Right ventricle myocardium superior (tissue), 1 donor: ENCODE data around the gene POMC. TPM values are rescaled to one million over a fixed set of nuclear protein-coding genes. Genes with fewer than 3 reads are reported as not detected.
"Not testable (repeated sequence)": the region's sequence is repeated elsewhere in the genome, so short reads cannot be mapped to it uniquely, and the experiment has no call there.

Experiments
- ATAC-seq: fragments of 200-7000 bp; cut with Tn5 transposase; one replicate; pipeline ENCODE4 v1.9.1; 2020; ENCODE audit warnings: mild to moderate bottlenecking; ENCODE audit not compliant: poor library complexity
- DNase-seq: peaks from one replicate; pipeline ENCODE4 v3.0.0-alpha.2; 2020
- intact Hi-C: fragments of 100-400 bp; cut with DNase I; formaldehyde crosslinking; loops from one replicate; pipeline ENCODE4 v1.11.2; 2022
- total RNA-seq: library from RNA; stranded (reverse); fragmentation: NEBNext Ultra II Directional; extraction: Animal tissue kit (Norgen Biotek cat#: 25700); gene quantifications from one replicate; pipeline ENCODE4 v1.2.1, GENCODE V29; 2021
- donor health status: DM: no; HTN: yes; CAD: no; lungs with severe emphysema.

Gene POMC
- total RNA-seq, 1 donor from 2014 or later, result 9.2 TPM

GRCh38 chr2:25184254-25184653, 15.9 kb upstream of the POMC start:
- ATAC-seq (no peak), DNase-seq (no peak)
- intact Hi-C loops, result no loop called here

GRCh38 chr2:25178976-25179375, 10.6 kb upstream of the POMC start:
- ATAC-seq (no peak), DNase-seq (no peak)
- intact Hi-C loops, result no loop called here

- intact Hi-C loops, result no loop called here
- no peak for ATAC-seq
- no peak for DNase-seq
These were observed 8.8 kb upstream of the POMC start for GRCh38 chr2:25177211-25177611.

- ATAC-seq, result no peak
- intact Hi-C loops, result no loop called here
- no peak for DNase-seq
These were observed 8.3 kb upstream of the POMC start for GRCh38 chr2:25176541-25177181.

GRCh38 chr2:25176138-25176537, 7.8 kb upstream of the POMC start:
- DNase-seq (no peak), ATAC-seq (no peak)
- intact Hi-C loops, result no loop called here

- ATAC-seq (no peak), DNase-seq (no peak)
- intact Hi-C loops, result no loop called here
These were observed 5.9 kb upstream of the POMC start for GRCh38 chr2:25174192-25174861.

GRCh38 chr2:25173719-25174118, 5.3 kb upstream of the POMC start:
- intact Hi-C loops, result no loop called here
- DNase-seq, result no peak
- no peak for ATAC-seq

GRCh38 chr2:25170888-25171287, 2.5 kb upstream of the POMC start:
- intact Hi-C loops, result no loop called here
- no peak for ATAC-seq
- DNase-seq, result no peak

GRCh38 chr2:25169073-25169470, 692 bp upstream of the POMC start:
- intact Hi-C loops, result no loop called here
- no peak for DNase-seq
- ATAC-seq, result no peak

- ATAC-seq, result peak; percentile 40
- no peak for DNase-seq
- intact Hi-C loops, result no loop called here
These were observed 2.1 kb downstream of the POMC start for GRCh38 chr2:25165992-25166875.

GRCh38 chr2:25164561-25164960, 3.8 kb downstream of the POMC start:
- intact Hi-C loops, result no loop called here
- ATAC-seq, result no peak
- DNase-seq, result no peak

- intact Hi-C loops, DNase-seq, ATAC-seq: not testable (repeated sequence)
These were observed 6.3 kb downstream of the POMC start for GRCh38 chr2:25162061-25162460.

- DNase-seq (peak; percentile 87), ATAC-seq (peak; percentile 92)
- intact Hi-C loops, result no loop called here
These were observed 7.2 kb downstream of the POMC start for GRCh38 chr2:25161055-25161781.

- ATAC-seq, result no peak
- DNase-seq, result no peak
- intact Hi-C loops, result no loop called here
These were observed 8.0 kb downstream of the POMC start for GRCh38 chr2:25160376-25160775.

GRCh38 chr2:25159949-25160348, 8.4 kb downstream of the POMC start:
- ATAC-seq (no peak), DNase-seq (no peak)
- intact Hi-C loops, result no loop called here

- no peak for ATAC-seq
- intact Hi-C loops, result no loop called here
These were observed 10.1 kb downstream of the POMC start for GRCh38 chr2:25158096-25158852.

GRCh38 chr2:25155401-25155800, 13.0 kb downstream of the POMC start:
- DNase-seq, result no peak
- intact Hi-C loops, result no loop called here
- no peak for ATAC-seq

More at GRCh38 chr2:25158096-25158852, 10.1 kb downstream of the POMC start:
- DNase-seq, result no peak

GRCh38 chr2:25151718-25152117, 16.7 kb downstream of the POMC start:
- DNase-seq (no peak), ATAC-seq (no peak)
- intact Hi-C loops, result no loop called here
